Measurements from ENCODE around the gene IDH3G.

GRCh38 chrX:153792368-153792767 is 1.8 kb downstream of the IDH3G start:
- no peak for TF ChIP-seq ZNF10 (tag by site-specific recombination; IDR thresholded peaks at IDR 0.05)
- no peak for TF ChIP-seq CTCF (tag by site-specific recombination; IDR thresholded peaks at IDR 0.05)
- TF ChIP-seq KLF1 (tag by site-specific recombination; IDR thresholded peaks at IDR 0.05): no peak
- no peak for TF ChIP-seq ZSCAN5A (tag by site-specific recombination; IDR thresholded peaks at IDR 0.05)
- no peak for TF ChIP-seq ZBTB21 (tag by site-specific recombination; IDR thresholded peaks at IDR 0.05)
- no peak for TF ChIP-seq ZSCAN30 (tag by site-specific recombination; IDR thresholded peaks at IDR 0.05)
- no peak for TF ChIP-seq ZNF426 (tag by site-specific recombination; IDR thresholded peaks at IDR 0.05)

Data from HEK293 (cell line).